Keratinocyte (primary cell): ENCODE results near the gene DSCAML1. TPM values are rescaled to one million over a fixed set of nuclear protein-coding genes. Genes with fewer than 3 reads are reported as not detected.

Source experiments
- DNase-seq: peaks from one replicate; pipeline ENCODE4 v3.0.0-alpha.2; 2011; ENCODE audit warnings: low read depth, missing footprints, low spot score
- FAIRE-seq: peaks from 2 replicates; lab custom pipeline; 2011; peaks lifted over from hg19 to GRCh38; lab: Jason Lieb, UNC
- H2AFZ ChIP-seq: 2 replicates; pipeline ENCODE4 v1.6.0; 2012; ENCODE audit warnings: low read length, control low read depth, inconsistent platforms; ENCODE audit not compliant: control insufficient read depth
- H3K27ac ChIP-seq: 2 replicates; pipeline ENCODE4 v1.5.1; 2011; ENCODE audit warnings: low read length; ENCODE audit not compliant: control insufficient read depth, insufficient read depth
- H3K27me3 ChIP-seq: 3 replicates; pipeline ENCODE4 v1.6.0; 2011; ENCODE audit warnings: low read length; ENCODE audit not compliant: control insufficient read depth, insufficient read depth; ENCODE audit errors: extremely low read depth
- H3K36me3 ChIP-seq, 2 experiments: 2 replicates in 1 of 2; 3 replicates in 1 of 2; pipeline ENCODE4 v1.5.1; 2011; ENCODE audit warnings: low read length in 2 of 2, mild to moderate bottlenecking in 1 of 2; ENCODE audit not compliant: control insufficient read depth in 2 of 2, insufficient read depth in 2 of 2; ENCODE audit errors: extremely low read depth in 1 of 2
- H3K4me1 ChIP-seq: 3 replicates; pipeline ENCODE4 v1.5.1; 2011; ENCODE audit warnings: low read length; ENCODE audit not compliant: control insufficient read depth, insufficient read depth; ENCODE audit errors: extremely low read depth
- H3K4me2 ChIP-seq: 3 replicates; pipeline ENCODE4 v1.6.0; 2011; ENCODE audit warnings: low read depth, low read length; ENCODE audit not compliant: control insufficient read depth, insufficient read depth; ENCODE audit errors: extremely low read depth
- H3K4me3 ChIP-seq, 3 experiments: fragments of 200-600 bp in 1 of 3; sonication (generic) in 1 of 3; 2 replicates in 2 of 3; 3 replicates in 1 of 3; pipeline ENCODE4 v1.5.1; 2011 to 2016; ENCODE audit warnings: low read length in 3 of 3, mild to moderate bottlenecking in 3 of 3, control low read depth in 2 of 3, inconsistent platforms in 1 of 3, low read depth in 1 of 3, mixed read lengths in 1 of 3, mixed run types in 1 of 3, moderate library complexity in 1 of 3; ENCODE audit not compliant: control insufficient read depth in 2 of 3, insufficient read depth in 2 of 3; ENCODE audit errors: extremely low read depth in 1 of 3
- H3K79me2 ChIP-seq: 2 replicates; pipeline ENCODE4 v1.6.0; 2012; ENCODE audit warnings: low read length; ENCODE audit not compliant: control insufficient read depth, insufficient read depth
- H3K9ac ChIP-seq: 3 replicates; pipeline ENCODE4 v1.6.0; 2011; ENCODE audit warnings: low read length; ENCODE audit not compliant: control insufficient read depth, insufficient read depth; ENCODE audit errors: extremely low read depth
- H3K9me1 ChIP-seq: 3 replicates; pipeline ENCODE4 v1.6.0; 2011; ENCODE audit warnings: low read length; ENCODE audit not compliant: control insufficient read depth, insufficient read depth; ENCODE audit errors: extremely low read depth
- H3K9me3 ChIP-seq: 2 replicates; pipeline ENCODE4 v1.5.1; 2012; ENCODE audit warnings: low read depth, low read length; ENCODE audit not compliant: control insufficient read depth
- H4K20me1 ChIP-seq: 3 replicates; pipeline ENCODE4 v1.6.0; 2011; ENCODE audit warnings: low read length; ENCODE audit not compliant: control insufficient read depth, insufficient read depth; ENCODE audit errors: extremely low read depth
- CTCF ChIP-seq, 3 experiments: IDR thresholded peaks in 1 of 3; conservative IDR thresholded peaks in 1 of 3; optimal IDR thresholded peaks in 1 of 3; 2 replicates in 2 of 3; 3 replicates in 1 of 3; pipeline versions ENCODE3 to v1.5.1; 2011; ENCODE audit warnings: low read length in 3 of 3, mild to moderate bottlenecking in 3 of 3, moderate library complexity in 2 of 3, control low read depth in 1 of 3, inconsistent platforms in 1 of 3; ENCODE audit not compliant: insufficient read depth in 2 of 3; ENCODE audit errors: extremely low read depth in 1 of 3
- EZH2 ChIP-seq: IDR thresholded peaks from one replicate; pipeline ENCODE4 v1.6.1; 2012; ENCODE audit warnings: inconsistent platforms, mild to moderate bottlenecking, low read length, moderate library complexity
- dilution Hi-C: fragments of 300-500 bp; cut with MboI; formaldehyde crosslinking; loops from one replicate; pipeline ENCODE4 v1.7.0; 2020; ENCODE audit warnings: low sequenced_read_pairs; ENCODE audit not compliant: extremely low pct_ligation_motif_present
- polyA plus RNA-seq, 5 experiments: library from polyadenylated mRNA; depleted of rRNA in 3 of 5; stranded (reverse) in 3 of 5; stranded (forward) in 1 of 5; unstranded in 1 of 5; fragments of >200 nt; gene quantifications; 1 replicate in 1 of 5; 2 replicates in 3 of 5; 3 replicates in 1 of 5; pipeline versions ENCODE4 v1.2.1 to v1.2.3, GENCODE V29; 2011 to 2012; ENCODE audit warnings: missing spikeins in 2 of 5, low read depth in 1 of 5, low replicate concordance in 1 of 5

Gene DSCAML1
- polyA plus RNA-seq, 1 donor (not counting 4 experiments of a cell fraction or from before 2014, with no cell fraction given), result not detected

- no peaks in the 10 kb centered on the region for H3K4me1 ChIP-seq
- peaks cover 17% of the 10 kb centered on the region for H3K27me3 ChIP-seq
- no peaks in the 10 kb centered on the region for H4K20me1 ChIP-seq
- no peak overlapping the region for H2AFZ ChIP-seq
- TF ChIP-seq CTCF (optimal IDR thresholded peaks at IDR 0.05 in 1 of 3, IDR thresholded peaks at IDR 0.05 in 1 of 3, conservative IDR thresholded peaks at IDR 0.05 in 1 of 3; ENCODE audit: extremely low read depth in 1 of 3, insufficient read depth in 2 of 3, low read length in 3 of 3) (no peak), EZH2 (no peak)
- no peaks in the 10 kb centered on the region for H3K9me1 ChIP-seq
- FAIRE-seq, result no peak
- H3K9me3 ChIP-seq, result no peaks in the 10 kb centered on the region
- H3K79me2 ChIP-seq, result no peaks in the 10 kb centered on the region
- dilution Hi-C loops, result no loop called here
- no peak for DNase-seq
- H3K27ac ChIP-seq, result no peak overlapping the region
- H3K36me3 ChIP-seq, result no peaks in the 10 kb centered on the region
- H3K9ac ChIP-seq, result no peak overlapping the region
- no peak overlapping the region for H3K4me2 ChIP-seq
- H3K4me3 ChIP-seq, result no peak overlapping the region
Observed at GRCh38 chr11:117681438-117681837, 115.6 kb downstream of the DSCAML1 start.

- Histone ChIP-seq H3K27me3 (peaks cover 10% of the 10 kb centered on the region), H4K20me1 (no peaks in the 10 kb centered on the region), H3K27ac (no peak overlapping the region), H3K4me1 (no peaks in the 10 kb centered on the region), H3K9me1 (no peaks in the 10 kb centered on the region), H3K4me2 (no peak overlapping the region), H3K9me3 (no peaks in the 10 kb centered on the region), H3K36me3 (no peaks in the 10 kb centered on the region), H3K79me2 (no peaks in the 10 kb centered on the region), H2AFZ (no peak overlapping the region), H3K9ac (no peak overlapping the region), H3K4me3 (no peak overlapping the region)
- TF ChIP-seq EZH2, result no peak
- no peak for TF ChIP-seq CTCF (optimal IDR thresholded peaks at IDR 0.05 in 1 of 3, IDR thresholded peaks at IDR 0.05 in 1 of 3, conservative IDR thresholded peaks at IDR 0.05 in 1 of 3; ENCODE audit: extremely low read depth in 1 of 3, insufficient read depth in 2 of 3, low read length in 3 of 3)
- no peak for DNase-seq
- FAIRE-seq, result no peak
- dilution Hi-C loops, result no loop called here
Observed at GRCh38 chr11:117679461-117679860, 117.6 kb downstream of the DSCAML1 start.
